Measurements from ENCODE around the gene LSP1. TPM values are rescaled to one million over a fixed set of nuclear protein-coding genes. Genes with fewer than 3 reads are reported as not detected.

The LSP1 gene
- polyA plus RNA-seq, 1 donor = 20.5 TPM

- no peaks in the 10 kb centered on the region for H3K27me3 ChIP-seq (ENCODE audit: control insufficient read depth, insufficient read depth, low read length)
- peaks cover 4% of the 10 kb centered on the region for H3K4me1 ChIP-seq (ENCODE audit: control insufficient read depth, insufficient read depth, low read length)
- H3K9me3 ChIP-seq (ENCODE audit: control insufficient read depth, low read depth, low read length) = no peaks in the 10 kb centered on the region
- WGBS (ENCODE audit: insufficient coverage, low lambda C conversion rate) = 76% methylated on average over 5 of the region's 13 CpGs
- no peaks in the 10 kb centered on the region for H3K36me3 ChIP-seq (ENCODE audit: control insufficient read depth, insufficient read depth, low read length)
- H3K27ac ChIP-seq (ENCODE audit: low read length) = no peak overlapping the region
- no peak overlapping the region for H3K4me3 ChIP-seq (ENCODE audit: low read length)
- DNase-seq = no peak
These were observed 59.5 kb downstream of the LSP1 start for GRCh38 chr11:1912289-1912878.

DNA sequence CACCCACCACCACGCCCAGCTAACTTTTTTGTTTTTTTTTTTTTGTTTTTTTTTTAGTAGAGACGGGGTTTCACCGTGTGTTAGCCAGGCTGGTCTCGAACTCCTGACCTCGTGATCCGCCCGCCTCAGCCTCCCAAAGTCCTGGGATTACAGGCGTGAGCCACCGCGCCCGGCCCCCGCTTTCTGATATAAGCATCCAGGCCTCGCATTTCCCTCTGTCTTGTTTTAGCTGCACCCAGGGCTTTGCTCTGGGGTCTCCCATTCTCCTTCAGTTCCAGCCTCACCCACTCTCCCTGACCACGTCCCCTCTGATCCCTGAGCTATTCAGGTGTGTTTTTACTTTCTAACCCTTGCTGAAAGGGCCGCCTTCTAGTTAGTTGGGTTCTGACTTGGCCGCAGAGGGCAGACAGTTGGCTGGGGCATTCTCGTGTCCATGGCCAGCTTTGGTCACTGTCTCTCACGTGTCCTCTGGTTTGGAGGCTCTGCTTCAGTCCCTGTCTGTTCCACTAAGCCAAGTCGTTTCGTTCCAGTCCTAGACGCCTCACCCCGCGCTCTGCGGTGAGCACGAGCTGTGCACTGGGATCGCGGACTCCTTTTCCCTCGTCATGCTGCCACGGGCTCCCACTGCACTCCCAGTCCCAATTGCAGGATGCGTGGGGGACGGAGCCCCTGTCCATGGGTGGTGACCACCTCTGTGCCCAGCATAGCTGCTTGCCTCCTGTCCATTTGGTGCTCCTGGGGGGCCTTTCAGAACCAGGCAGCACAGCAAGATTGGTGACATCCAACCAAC is 60.6 kb downstream of the LSP1 start:
- Histone ChIP-seq H3K27me3 (ENCODE audit: control insufficient read depth, insufficient read depth, low read length) (no peaks in the 10 kb centered on the region), H3K27ac (ENCODE audit: low read length) (no peak overlapping the region), H3K36me3 (ENCODE audit: control insufficient read depth, insufficient read depth, low read length) (no peaks in the 10 kb centered on the region), H3K4me1 (ENCODE audit: control insufficient read depth, insufficient read depth, low read length) (no peaks in the 10 kb centered on the region), H3K9me3 (ENCODE audit: control insufficient read depth, low read depth, low read length) (no peaks in the 10 kb centered on the region), H3K4me3 (ENCODE audit: low read length) (no peak overlapping the region)
- no peak for DNase-seq
- WGBS (ENCODE audit: insufficient coverage, low lambda C conversion rate) = no CpG with 5 or more reads among the region's 31 CpGs

GRCh38 chr11:1915795-1916131 is 62.9 kb downstream of the LSP1 start:
- Histone ChIP-seq H3K27me3 (ENCODE audit: control insufficient read depth, insufficient read depth, low read length) (no peaks in the 10 kb centered on the region), H3K4me3 (ENCODE audit: low read length) (no peak overlapping the region), H3K4me1 (ENCODE audit: control insufficient read depth, insufficient read depth, low read length) (no peaks in the 10 kb centered on the region), H3K27ac (ENCODE audit: low read length) (no peak overlapping the region), H3K9me3 (ENCODE audit: control insufficient read depth, low read depth, low read length) (no peaks in the 10 kb centered on the region), H3K36me3 (ENCODE audit: control insufficient read depth, insufficient read depth, low read length) (no peaks in the 10 kb centered on the region)
- WGBS (ENCODE audit: insufficient coverage, low lambda C conversion rate) = 94% methylated on average over 2 of the region's 2 CpGs
- DNase-seq = no peak

DNA sequence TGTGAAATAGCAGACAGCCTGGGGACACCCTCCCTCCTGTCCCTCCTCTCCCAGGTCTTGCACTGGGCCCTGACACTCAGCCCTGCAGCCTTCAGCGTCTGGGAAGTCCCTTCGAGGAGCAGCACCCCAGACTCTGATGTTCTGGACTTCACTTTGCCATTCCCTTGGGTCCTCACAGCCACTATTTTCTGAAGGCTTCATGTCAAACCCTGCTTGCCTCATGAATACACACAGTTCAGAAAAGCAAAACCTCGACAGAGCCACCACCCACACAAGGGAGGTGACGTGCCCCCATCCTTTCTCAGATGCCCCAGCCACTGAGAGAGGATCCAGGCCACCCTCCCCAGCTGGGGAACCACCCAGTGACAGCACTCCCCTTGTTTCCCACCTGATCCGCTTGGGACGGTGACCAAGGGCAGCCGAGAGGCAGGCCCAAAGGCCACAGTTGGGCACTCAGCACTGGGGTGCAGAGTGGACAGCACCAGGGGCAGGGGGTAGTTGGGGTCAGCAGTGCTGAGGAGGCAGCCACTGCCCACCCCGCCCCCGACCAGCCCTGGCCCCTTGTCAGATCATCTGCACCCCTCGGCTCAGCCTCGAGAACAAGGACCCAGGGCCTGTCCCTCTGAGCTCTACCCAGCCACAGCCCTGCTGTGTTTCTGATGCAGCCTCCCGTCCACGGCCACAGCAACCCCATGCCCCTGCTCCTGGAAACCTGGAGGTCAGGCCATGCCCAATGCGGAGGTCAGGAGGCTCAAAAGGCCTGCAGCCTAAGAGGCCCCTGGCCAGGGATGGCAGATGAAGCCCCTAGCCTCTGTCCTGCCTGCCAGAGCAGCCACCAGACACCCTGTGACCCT is 63.5 kb downstream of the LSP1 start:
- DNase-seq = no peak
- no CpG with 5 or more reads among the region's 14 CpGs for WGBS (ENCODE audit: insufficient coverage, low lambda C conversion rate)
- Histone ChIP-seq H3K4me3 (ENCODE audit: low read length) (no peak overlapping the region), H3K27me3 (ENCODE audit: control insufficient read depth, insufficient read depth, low read length) (no peaks in the 10 kb centered on the region), H3K36me3 (ENCODE audit: control insufficient read depth, insufficient read depth, low read length) (no peaks in the 10 kb centered on the region), H3K4me1 (ENCODE audit: control insufficient read depth, insufficient read depth, low read length) (no peaks in the 10 kb centered on the region), H3K9me3 (ENCODE audit: control insufficient read depth, low read depth, low read length) (no peaks in the 10 kb centered on the region), H3K27ac (ENCODE audit: low read length) (no peak overlapping the region)

- Histone ChIP-seq H3K27me3 (ENCODE audit: control insufficient read depth, insufficient read depth, low read length) (no peaks in the 10 kb centered on the region), H3K4me3 (ENCODE audit: low read length) (no peak overlapping the region), H3K4me1 (ENCODE audit: control insufficient read depth, insufficient read depth, low read length) (no peaks in the 10 kb centered on the region), H3K36me3 (ENCODE audit: control insufficient read depth, insufficient read depth, low read length) (no peaks in the 10 kb centered on the region), H3K27ac (ENCODE audit: low read length) (no peak overlapping the region), H3K9me3 (ENCODE audit: control insufficient read depth, low read depth, low read length) (no peaks in the 10 kb centered on the region)
- no CpG with 5 or more reads among the region's 8 CpGs for WGBS (ENCODE audit: insufficient coverage, low lambda C conversion rate)
- no peak for DNase-seq
These were observed 64.2 kb downstream of the LSP1 start for GRCh38 chr11:1916986-1917522.

DNA sequence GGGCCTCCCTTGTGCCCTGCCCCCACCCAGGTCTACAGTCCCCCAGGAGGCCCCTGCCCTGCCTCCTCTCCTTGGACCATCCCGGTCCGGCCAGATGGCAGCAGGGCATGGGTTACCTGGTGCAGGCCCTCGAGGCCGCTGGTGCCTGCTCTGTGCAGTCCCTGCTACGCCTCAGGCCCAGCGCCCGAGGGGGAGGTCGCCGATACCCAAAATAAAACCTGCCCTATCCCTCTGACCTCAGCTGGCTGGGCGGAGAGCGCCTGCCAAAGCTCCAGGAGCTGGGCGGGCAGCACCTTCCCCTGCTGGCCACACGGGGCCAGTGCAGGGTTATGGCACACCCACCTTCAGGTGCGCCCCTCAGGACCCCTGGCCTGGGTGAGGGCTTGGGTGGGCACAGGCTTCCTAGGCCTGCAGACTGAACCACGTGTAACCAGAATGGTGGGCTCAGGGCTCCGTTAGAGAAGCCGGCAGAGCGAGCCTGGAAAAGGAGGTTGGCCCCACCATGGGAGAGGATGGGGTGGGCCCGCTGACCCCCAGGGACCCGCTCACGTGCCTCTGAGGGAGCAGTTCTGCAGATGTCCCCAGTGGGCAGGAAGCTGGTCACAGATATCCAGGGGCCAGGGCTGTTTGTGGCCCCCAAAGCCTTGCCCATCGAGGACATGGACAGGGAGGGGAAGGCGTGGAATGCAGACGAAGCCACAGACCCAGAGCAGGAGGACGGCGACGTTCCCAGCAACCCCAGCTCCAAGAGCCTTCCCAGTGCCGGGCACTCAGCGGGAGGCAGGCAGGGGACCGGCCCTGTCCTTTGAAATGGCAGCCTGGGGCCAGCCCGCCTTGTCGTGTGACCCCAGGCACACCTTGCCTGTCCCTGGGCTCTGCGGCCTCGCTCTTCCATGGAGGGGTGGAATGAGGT is 64.9 kb downstream of the LSP1 start:
- Histone ChIP-seq H3K4me1 (ENCODE audit: control insufficient read depth, insufficient read depth, low read length) (no peaks in the 10 kb centered on the region), H3K9me3 (ENCODE audit: control insufficient read depth, low read depth, low read length) (no peaks in the 10 kb centered on the region), H3K27ac (ENCODE audit: low read length) (no peak overlapping the region), H3K27me3 (ENCODE audit: control insufficient read depth, insufficient read depth, low read length) (no peaks in the 10 kb centered on the region), H3K36me3 (ENCODE audit: control insufficient read depth, insufficient read depth, low read length) (no peaks in the 10 kb centered on the region), H3K4me3 (ENCODE audit: low read length) (no peak overlapping the region)
- DNase-seq = no peak
- WGBS (ENCODE audit: insufficient coverage, low lambda C conversion rate) = no CpG with 5 or more reads among the region's 34 CpGs

GRCh38 chr11:1918436-1919315 is 65.8 kb downstream of the LSP1 start:
- WGBS (ENCODE audit: insufficient coverage, low lambda C conversion rate) = no CpG with 5 or more reads among the region's 29 CpGs
- Histone ChIP-seq H3K27me3 (ENCODE audit: control insufficient read depth, insufficient read depth, low read length) (no peaks in the 10 kb centered on the region), H3K4me3 (ENCODE audit: low read length) (no peak overlapping the region), H3K4me1 (ENCODE audit: control insufficient read depth, insufficient read depth, low read length) (no peaks in the 10 kb centered on the region), H3K36me3 (ENCODE audit: control insufficient read depth, insufficient read depth, low read length) (no peaks in the 10 kb centered on the region), H3K27ac (ENCODE audit: low read length) (no peak overlapping the region), H3K9me3 (ENCODE audit: control insufficient read depth, low read depth, low read length) (no peaks in the 10 kb centered on the region)
- no peak for DNase-seq

- DNase-seq = no peak
- no peak within 1 kb of the TSS for H3K27ac ChIP-seq (ENCODE audit: low read length)
- no peaks in the 10 kb centered on the region for H3K27me3 ChIP-seq (ENCODE audit: control insufficient read depth, insufficient read depth, low read length)
- WGBS (ENCODE audit: insufficient coverage, low lambda C conversion rate) = no CpG with 5 or more reads among the region's 31 CpGs
- H3K4me3 ChIP-seq (ENCODE audit: low read length) = no peak within 1 kb of the TSS
- H3K4me1 ChIP-seq (ENCODE audit: control insufficient read depth, insufficient read depth, low read length) = no peaks in the 10 kb centered on the region
- H3K36me3 ChIP-seq (ENCODE audit: control insufficient read depth, insufficient read depth, low read length) = no peaks in the 10 kb centered on the region
- no peaks in the 10 kb centered on the region for H3K9me3 ChIP-seq (ENCODE audit: control insufficient read depth, low read depth, low read length)
These were observed 66.7 kb downstream of the LSP1 start, which contains the start of gene TNNT3 for GRCh38 chr11:1919391-1920127. Gene TNNT3, plus strand, starts transcription at chr11:1919703. Its CDS starts 3,172 bp downstream, at chr11:1922875.

All from large intestine (tissue), 3 donors.